GM19467 (cell line): Measurements from ENCODE around the gene FKBP8.
"Not testable (repeated sequence)": the region's sequence is repeated elsewhere in the genome, so short reads cannot be mapped to it uniquely, and the experiment has no call there.

Source experiments
- ATAC-seq: cut with Tn5 transposase; IDR thresholded peaks from one replicate; pipeline ENCODE4 v1.9.1; 2021; ENCODE audit warnings: mild to moderate bottlenecking, moderate library complexity; ENCODE audit not compliant: unreplicated experiment

FKBP8 gene

GRCh38 chr19:18542941-18543813 is at the start of gene FKBP8:
TSS of gene FKBP8 (minus strand) at chr19:18543573. CDS start at chr19:18541970, 1,603 bp downstream.
- peak; percentile 92 for ATAC-seq

GRCh38 chr19:18592732-18593131 is 49.4 kb upstream of the FKBP8 start:
- not testable (repeated sequence) for ATAC-seq

- ATAC-seq = no peak
Observed at GRCh38 chr19:18591735-18592385, 48.5 kb upstream of the FKBP8 start.

GRCh38 chr19:18590273-18591272 is 47.2 kb upstream of the FKBP8 start:
- ATAC-seq = no peak

- peak; percentile 22 for ATAC-seq
Observed at GRCh38 chr19:18589380-18590272, 46.3 kb upstream of the FKBP8 start.

GRCh38 chr19:18588611-18589379 is 45.4 kb upstream of the FKBP8 start, which contains the start of gene REX1BD:
TSS of gene REX1BD (plus strand) at chr19:18588798. CDS start at chr19:18588802, 4 bp downstream.
- peak; percentile 74 for ATAC-seq

GRCh38 chr19:18587962-18588610 is 44.7 kb upstream of the FKBP8 start:
- ATAC-seq = peak; percentile 20

GRCh38 chr19:18587561-18587960 is 44.2 kb upstream of the FKBP8 start:
- no peak for ATAC-seq

GRCh38 chr19:18586306-18586705 is 42.9 kb upstream of the FKBP8 start:
- no peak for ATAC-seq

GRCh38 chr19:18580311-18580710 is 36.9 kb upstream of the FKBP8 start:
- ATAC-seq = no peak

GRCh38 chr19:18577365-18577914 is 34.1 kb upstream of the FKBP8 start:
- ATAC-seq = no peak

- ATAC-seq = no peak
Observed at GRCh38 chr19:18576383-18576782, 33.0 kb upstream of the FKBP8 start.

GRCh38 chr19:18574691-18575291 is 31.4 kb upstream of the FKBP8 start:
- no peak for ATAC-seq

GRCh38 chr19:18571564-18572344 is 28.4 kb upstream of the FKBP8 start, which contains the start of gene UBA52:
TSS of gene UBA52 (plus strand) at chr19:18571857. CDS start at chr19:18573301, 1,444 bp downstream.
- ATAC-seq = peak; percentile 87

GRCh38 chr19:18568367-18568766 is 25.0 kb upstream of the FKBP8 start:
- ATAC-seq = no peak

- ATAC-seq = no peak
Observed at GRCh38 chr19:18566953-18567352, 23.6 kb upstream of the FKBP8 start.

GRCh38 chr19:18562086-18562485 is 18.7 kb upstream of the FKBP8 start:
- ATAC-seq = no peak
